GM19438 (cell line): Measurements from ENCODE around the gene RAB3IL1.

Source experiments
- ATAC-seq: cut with Tn5 transposase; IDR thresholded peaks from one replicate; pipeline ENCODE4 v1.9.1; 2021; ENCODE audit warnings: low read depth; ENCODE audit not compliant: unreplicated experiment

The RAB3IL1 gene

GRCh38 chr11:61919705-61920631, 2.6 kb upstream of the RAB3IL1 start:
- no peak for ATAC-seq

- ATAC-seq = no peak
These were observed 1.8 kb upstream of the RAB3IL1 start for GRCh38 chr11:61918938-61919704.

- ATAC-seq = no peak
These were observed 1.0 kb upstream of the RAB3IL1 start for GRCh38 chr11:61918251-61918937.

- no peak for ATAC-seq
These were observed 531 bp downstream of the RAB3IL1 start for GRCh38 chr11:61916737-61917333.

- ATAC-seq = no peak
These were observed 2.7 kb downstream of the RAB3IL1 start for GRCh38 chr11:61914471-61915171.

GRCh38 chr11:61913699-61914395, 3.5 kb downstream of the RAB3IL1 start:
- no peak for ATAC-seq

- ATAC-seq = no peak
These were observed 4.2 kb downstream of the RAB3IL1 start for GRCh38 chr11:61912991-61913698.

GRCh38 chr11:61912530-61912898, 4.9 kb downstream of the RAB3IL1 start:
- no peak for ATAC-seq

- ATAC-seq = no peak
These were observed 5.5 kb downstream of the RAB3IL1 start for GRCh38 chr11:61911701-61912529.

- ATAC-seq = no peak
These were observed 6.2 kb downstream of the RAB3IL1 start for GRCh38 chr11:61911128-61911700.

- no peak for ATAC-seq
These were observed 6.9 kb downstream of the RAB3IL1 start for GRCh38 chr11:61910187-61911127.

GRCh38 chr11:61908730-61909316, 8.5 kb downstream of the RAB3IL1 start:
- ATAC-seq = no peak

- no peak for ATAC-seq
These were observed 9.3 kb downstream of the RAB3IL1 start for GRCh38 chr11:61907871-61908729.

GRCh38 chr11:61907282-61907681, 10.1 kb downstream of the RAB3IL1 start:
- no peak for ATAC-seq

GRCh38 chr11:61906522-61906909, 10.8 kb downstream of the RAB3IL1 start:
- no peak for ATAC-seq
